ENCODE results near the gene NEO1.
A peak's percentile ranks its signal among the peaks of the same experiment; 100 is the strongest.
"Not testable (repeated sequence)": the region's sequence is repeated elsewhere in the genome, so short reads cannot be mapped to it uniquely, and the experiment has no call there.

NEO1 gene

GRCh38 chr15:73273181-73274002 is 221.1 kb downstream of the NEO1 start:
- peak; percentile 12 for DNase-seq

- no peak for DNase-seq
These were observed 223.6 kb downstream of the NEO1 start for GRCh38 chr15:73275862-73276261.

GRCh38 chr15:73282567-73283365 is 230.5 kb downstream of the NEO1 start:
- DNase-seq, result no peak

- no peak for DNase-seq
These were observed 231.2 kb downstream of the NEO1 start for GRCh38 chr15:73283366-73283962.

GRCh38 chr15:73284090-73284716 is 231.9 kb downstream of the NEO1 start:
- DNase-seq, result no peak

- DNase-seq, result no peak
These were observed 234.0 kb downstream of the NEO1 start for GRCh38 chr15:73286311-73286710.

GRCh38 chr15:73287019-73287418 is 234.8 kb downstream of the NEO1 start:
- DNase-seq, result no peak

GRCh38 chr15:73291441-73291840 is 239.2 kb downstream of the NEO1 start:
- DNase-seq, result no peak

- no peak for DNase-seq
These were observed 241.5 kb downstream of the NEO1 start for GRCh38 chr15:73293773-73294172.

GRCh38 chr15:73295630-73296286 is 243.5 kb downstream of the NEO1 start:
- DNase-seq, result no peak

- DNase-seq, result no peak
These were observed 244.5 kb downstream of the NEO1 start for GRCh38 chr15:73296609-73297353.

GRCh38 chr15:73298522-73299245 is 246.4 kb downstream of the NEO1 start:
- no peak for DNase-seq

GRCh38 chr15:73300286-73300685 is 248.0 kb downstream of the NEO1 start:
- not testable (repeated sequence) for DNase-seq

GRCh38 chr15:73303636-73304035 is 251.4 kb downstream of the NEO1 start:
- no peak for DNase-seq

GRCh38 chr15:73305331-73306211 is 253.3 kb downstream of the NEO1 start:
- no peak for DNase-seq

GRCh38 chr15:73308305-73308704 is 256.0 kb downstream of the NEO1 start:
- DNase-seq, result no peak

- no peak for DNase-seq
These were observed 261.6 kb downstream of the NEO1 start for GRCh38 chr15:73313861-73314260.

- DNase-seq, result no peak
These were observed 265.6 kb downstream of the NEO1 start for GRCh38 chr15:73317651-73318462.
